Measurements from ENCODE around the gene AGTPBP1.

The AGTPBP1 gene

GRCh38 chr9:85528607-85529006 is 213.1 kb downstream of the AGTPBP1 start:
- no peak for DNase-seq

GRCh38 chr9:85528142-85528541 is 213.6 kb downstream of the AGTPBP1 start:
- no peak for DNase-seq

GRCh38 chr9:85527331-85528020 is 214.3 kb downstream of the AGTPBP1 start:
- DNase-seq = no peak

GRCh38 chr9:85524531-85524930 is 217.2 kb downstream of the AGTPBP1 start:
- DNase-seq = no peak

GRCh38 chr9:85523202-85523601 is 218.6 kb downstream of the AGTPBP1 start:
- no peak for DNase-seq

GRCh38 chr9:85522459-85523092 is 219.2 kb downstream of the AGTPBP1 start:
- no peak for DNase-seq

- DNase-seq = no peak
Measured at GRCh38 chr9:85521371-85522197, 220.2 kb downstream of the AGTPBP1 start.

- no peak for DNase-seq
Measured at GRCh38 chr9:85516976-85517637, 224.6 kb downstream of the AGTPBP1 start.

GRCh38 chr9:85516455-85516854 is 225.3 kb downstream of the AGTPBP1 start:
- DNase-seq = no peak

GRCh38 chr9:85515021-85515420 is 226.7 kb downstream of the AGTPBP1 start:
- DNase-seq = no peak

GRCh38 chr9:85514256-85514655 is 227.5 kb downstream of the AGTPBP1 start:
- DNase-seq = no peak

GRCh38 chr9:85511746-85512145 is 230.0 kb downstream of the AGTPBP1 start:
- no peak for DNase-seq

- no peak for DNase-seq
Measured at GRCh38 chr9:85510830-85511504, 230.8 kb downstream of the AGTPBP1 start.

GRCh38 chr9:85508616-85509015 is 233.1 kb downstream of the AGTPBP1 start:
- DNase-seq = no peak

- DNase-seq = no peak
Measured at GRCh38 chr9:85505612-85506011, 236.1 kb downstream of the AGTPBP1 start.

GRCh38 chr9:85502815-85503655 is 238.7 kb downstream of the AGTPBP1 start:
- no peak for DNase-seq

GRCh38 chr9:85501882-85502281 is 239.9 kb downstream of the AGTPBP1 start:
- no peak for DNase-seq

- no peak for DNase-seq
Measured at GRCh38 chr9:85501456-85501855, 240.3 kb downstream of the AGTPBP1 start.
